ENCODE data around the gene JUNB. TPM values are rescaled to one million over a fixed set of nuclear protein-coding genes. Genes with fewer than 3 reads are reported as not detected.

JUNB gene
- total RNA-seq, 1 experiment from 2014 or later = 6.6 TPM

DNA sequence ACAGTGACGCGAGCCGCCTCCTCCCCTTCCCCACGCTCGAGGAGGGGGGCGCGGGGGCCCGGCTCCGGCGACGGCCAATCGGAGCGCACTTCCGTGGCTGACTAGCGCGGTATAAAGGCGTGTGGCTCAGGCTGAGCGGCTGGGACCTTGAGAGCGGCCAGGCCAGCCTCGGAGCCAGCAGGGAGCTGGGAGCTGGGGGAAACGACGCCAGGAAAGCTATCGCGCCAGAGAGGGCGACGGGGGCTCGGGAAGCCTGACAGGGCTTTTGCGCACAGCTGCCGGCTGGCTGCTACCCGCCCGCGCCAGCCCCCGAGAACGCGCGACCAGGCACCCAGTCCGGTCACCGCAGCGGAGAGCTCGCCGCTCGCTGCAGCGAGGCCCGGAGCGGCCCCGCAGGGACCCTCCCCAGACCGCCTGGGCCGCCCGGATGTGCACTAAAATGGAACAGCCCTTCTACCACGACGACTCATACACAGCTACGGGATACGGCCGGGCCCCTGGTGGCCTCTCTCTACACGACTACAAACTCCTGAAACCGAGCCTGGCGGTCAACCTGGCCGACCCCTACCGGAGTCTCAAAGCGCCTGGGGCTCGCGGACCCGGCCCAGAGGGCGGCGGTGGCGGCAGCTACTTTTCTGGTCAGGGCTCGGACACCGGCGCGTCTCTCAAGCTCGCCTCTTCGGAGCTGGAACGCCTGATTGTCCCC lies at the start of gene JUNB (continued):
- TF ChIP-seq, protein P1, sequence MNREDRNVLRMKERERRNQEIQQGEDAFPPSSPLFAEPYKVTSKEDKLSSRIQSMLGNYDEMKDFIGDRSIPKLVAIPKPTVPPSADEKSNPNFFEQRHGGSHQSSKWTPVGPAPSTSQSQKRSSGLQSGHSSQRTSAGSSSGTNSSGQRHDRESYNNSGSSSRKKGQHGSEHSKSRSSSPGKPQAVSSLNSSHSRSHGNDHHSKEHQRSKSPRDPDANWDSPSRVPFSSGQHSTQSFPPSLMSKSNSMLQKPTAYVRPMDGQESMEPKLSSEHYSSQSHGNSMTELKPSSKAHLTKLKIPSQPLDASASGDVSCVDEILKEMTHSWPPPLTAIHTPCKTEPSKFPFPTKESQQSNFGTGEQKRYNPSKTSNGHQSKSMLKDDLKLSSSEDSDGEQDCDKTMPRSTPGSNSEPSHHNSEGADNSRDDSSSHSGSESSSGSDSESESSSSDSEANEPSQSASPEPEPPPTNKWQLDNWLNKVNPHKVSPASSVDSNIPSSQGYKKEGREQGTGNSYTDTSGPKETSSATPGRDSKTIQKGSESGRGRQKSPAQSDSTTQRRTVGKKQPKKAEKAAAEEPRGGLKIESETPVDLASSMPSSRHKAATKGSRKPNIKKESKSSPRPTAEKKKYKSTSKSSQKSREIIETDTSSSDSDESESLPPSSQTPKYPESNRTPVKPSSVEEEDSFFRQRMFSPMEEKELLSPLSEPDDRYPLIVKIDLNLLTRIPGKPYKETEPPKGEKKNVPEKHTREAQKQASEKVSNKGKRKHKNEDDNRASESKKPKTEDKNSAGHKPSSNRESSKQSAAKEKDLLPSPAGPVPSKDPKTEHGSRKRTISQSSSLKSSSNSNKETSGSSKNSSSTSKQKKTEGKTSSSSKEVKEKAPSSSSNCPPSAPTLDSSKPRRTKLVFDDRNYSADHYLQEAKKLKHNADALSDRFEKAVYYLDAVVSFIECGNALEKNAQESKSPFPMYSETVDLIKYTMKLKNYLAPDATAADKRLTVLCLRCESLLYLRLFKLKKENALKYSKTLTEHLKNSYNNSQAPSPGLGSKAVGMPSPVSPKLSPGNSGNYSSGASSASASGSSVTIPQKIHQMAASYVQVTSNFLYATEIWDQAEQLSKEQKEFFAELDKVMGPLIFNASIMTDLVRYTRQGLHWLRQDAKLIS (CRISPR knock-in tag; IDR thresholded peaks at IDR 0.05; ENCODE audit: borderline replicate concordance) = no peak
- 0 out of 2 replicates have a peak, but pooled peaks have one; percentile 41 for TF ChIP-seq NFYB (CRISPR knock-in tag; conservative IDR thresholded peaks at IDR 0.05; ENCODE audit: low read depth)
- no peak for TF ChIP-seq JAZF1 (CRISPR knock-in tag; IDR thresholded peaks at IDR 0.05)
- TF ChIP-seq, protein P2, sequence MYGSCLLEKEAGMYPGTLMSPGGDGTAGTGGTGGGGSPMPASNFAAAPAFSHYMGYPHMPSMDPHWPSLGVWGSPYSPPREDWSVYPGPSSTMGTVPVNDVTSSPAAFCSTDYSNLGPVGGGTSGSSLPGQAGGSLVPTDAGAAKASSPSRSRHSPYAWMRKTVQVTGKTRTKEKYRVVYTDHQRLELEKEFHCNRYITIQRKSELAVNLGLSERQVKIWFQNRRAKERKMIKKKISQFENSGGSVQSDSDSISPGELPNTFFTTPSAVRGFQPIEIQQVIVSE (CRISPR knock-in tag; IDR thresholded peaks at IDR 0.05; ENCODE audit: borderline replicate concordance) = peak; percentile 80; the same call in 1 of the 2 replicates
- TF ChIP-seq GABPB1 (CRISPR knock-in tag; IDR thresholded peaks at IDR 0.05) = peak; percentile 80
- peak; percentile 64; the same call in 1 of the 2 replicates for TF ChIP-seq SP1 (CRISPR knock-in tag; conservative IDR thresholded peaks at IDR 0.05)
- TF ChIP-seq ZNF396 (CRISPR knock-in tag; IDR thresholded peaks at IDR 0.05; ENCODE audit: borderline replicate concordance) = no peak
- TF ChIP-seq MYBL2 (CRISPR knock-in tag; IDR thresholded peaks at IDR 0.05) = 0 out of 2 replicates have a peak, but pooled peaks have one; percentile 22

DNA sequence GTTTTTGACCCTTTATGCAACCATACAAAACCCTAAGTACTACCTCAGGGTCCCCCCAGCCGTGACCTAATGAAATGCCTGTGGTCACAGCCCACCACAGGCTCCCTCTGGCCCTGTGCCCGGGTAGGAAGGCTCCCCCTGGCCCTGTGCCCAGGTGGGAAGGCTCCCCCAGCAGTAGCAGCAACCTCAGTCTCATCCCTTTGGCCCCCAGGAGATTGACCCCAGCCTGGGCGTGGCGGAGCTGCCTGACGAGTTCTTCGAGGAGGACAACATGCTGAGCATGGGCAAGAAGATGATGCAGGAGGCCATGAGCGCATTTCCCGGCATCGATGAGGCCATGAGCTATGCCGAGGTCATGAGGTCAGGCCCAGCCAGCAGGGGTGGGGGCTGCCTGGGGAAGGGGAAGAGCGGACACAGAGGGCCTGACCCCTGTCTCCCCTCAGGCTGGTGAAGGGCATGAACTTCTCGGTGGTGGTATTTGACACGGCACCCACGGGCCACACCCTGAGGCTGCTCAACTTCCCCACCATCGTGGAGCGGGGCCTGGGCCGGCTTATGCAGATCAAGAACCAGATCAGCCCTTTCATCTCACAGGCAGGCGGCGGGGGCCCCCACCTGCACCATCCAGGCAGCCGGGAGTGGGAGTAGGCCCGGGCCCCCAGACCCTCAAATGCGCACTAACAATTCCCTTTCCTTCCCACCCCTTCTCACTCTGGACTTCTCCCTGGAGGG lies 46.0 kb upstream of the JUNB start:
- DNase-seq (ENCODE audit: low spot score) (no peak), ATAC-seq (no peak)
- CTCF ChIA-PET = interaction anchor here (4.7 kb wide), 1 partner anchor 15 kb away, joined by 16 read pairs; no protein-coding TSS in a partner anchor
- no peak overlapping the region for H3K4me3 Mint-ChIP-seq
- TF ChIP-seq MYBL2 (CRISPR knock-in tag; IDR thresholded peaks at IDR 0.05) (no peak), RELA (CRISPR knock-in tag; IDR thresholded peaks at IDR 0.05; ENCODE audit: borderline replicate concordance) (no peak), NR3C1 (CRISPR knock-in tag; conservative IDR thresholded peaks at IDR 0.05; ENCODE audit: low read depth) (no peak), NFYB (CRISPR knock-in tag; conservative IDR thresholded peaks at IDR 0.05; ENCODE audit: low read depth) (no peak)
- TF ChIP-seq, protein P3, sequence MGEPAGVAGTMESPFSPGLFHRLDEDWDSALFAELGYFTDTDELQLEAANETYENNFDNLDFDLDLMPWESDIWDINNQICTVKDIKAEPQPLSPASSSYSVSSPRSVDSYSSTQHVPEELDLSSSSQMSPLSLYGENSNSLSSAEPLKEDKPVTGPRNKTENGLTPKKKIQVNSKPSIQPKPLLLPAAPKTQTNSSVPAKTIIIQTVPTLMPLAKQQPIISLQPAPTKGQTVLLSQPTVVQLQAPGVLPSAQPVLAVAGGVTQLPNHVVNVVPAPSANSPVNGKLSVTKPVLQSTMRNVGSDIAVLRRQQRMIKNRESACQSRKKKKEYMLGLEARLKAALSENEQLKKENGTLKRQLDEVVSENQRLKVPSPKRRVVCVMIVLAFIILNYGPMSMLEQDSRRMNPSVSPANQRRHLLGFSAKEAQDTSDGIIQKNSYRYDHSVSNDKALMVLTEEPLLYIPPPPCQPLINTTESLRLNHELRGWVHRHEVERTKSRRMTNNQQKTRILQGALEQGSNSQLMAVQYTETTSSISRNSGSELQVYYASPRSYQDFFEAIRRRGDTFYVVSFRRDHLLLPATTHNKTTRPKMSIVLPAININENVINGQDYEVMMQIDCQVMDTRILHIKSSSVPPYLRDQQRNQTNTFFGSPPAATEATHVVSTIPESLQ (CRISPR knock-in tag; IDR thresholded peaks at IDR 0.05) = no peak
- TF ChIP-seq, protein P4, sequence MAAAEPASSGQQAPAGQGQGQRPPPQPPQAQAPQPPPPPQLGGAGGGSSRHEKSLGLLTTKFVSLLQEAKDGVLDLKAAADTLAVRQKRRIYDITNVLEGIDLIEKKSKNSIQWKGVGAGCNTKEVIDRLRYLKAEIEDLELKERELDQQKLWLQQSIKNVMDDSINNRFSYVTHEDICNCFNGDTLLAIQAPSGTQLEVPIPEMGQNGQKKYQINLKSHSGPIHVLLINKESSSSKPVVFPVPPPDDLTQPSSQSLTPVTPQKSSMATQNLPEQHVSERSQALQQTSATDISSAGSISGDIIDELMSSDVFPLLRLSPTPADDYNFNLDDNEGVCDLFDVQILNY (CRISPR knock-in tag; IDR thresholded peaks at IDR 0.05) = no peak
- peaks cover 28% of the 10 kb centered on the region for H3K36me3 Mint-ChIP-seq
- no peaks in the 10 kb centered on the region for H3K4me1 Mint-ChIP-seq
- peaks cover 12% of the 10 kb centered on the region for H3K27me3 Mint-ChIP-seq (ENCODE audit: low read depth)
- POLR2A ChIA-PET = interaction anchor here (0.5 kb wide), 1 partner anchor 361 kb away, joined by 3 read pairs; no protein-coding TSS in a partner anchor
- no peak overlapping the region for H3K27ac Mint-ChIP-seq
- no peaks in the 10 kb centered on the region for H3K9me3 Mint-ChIP-seq

DNA sequence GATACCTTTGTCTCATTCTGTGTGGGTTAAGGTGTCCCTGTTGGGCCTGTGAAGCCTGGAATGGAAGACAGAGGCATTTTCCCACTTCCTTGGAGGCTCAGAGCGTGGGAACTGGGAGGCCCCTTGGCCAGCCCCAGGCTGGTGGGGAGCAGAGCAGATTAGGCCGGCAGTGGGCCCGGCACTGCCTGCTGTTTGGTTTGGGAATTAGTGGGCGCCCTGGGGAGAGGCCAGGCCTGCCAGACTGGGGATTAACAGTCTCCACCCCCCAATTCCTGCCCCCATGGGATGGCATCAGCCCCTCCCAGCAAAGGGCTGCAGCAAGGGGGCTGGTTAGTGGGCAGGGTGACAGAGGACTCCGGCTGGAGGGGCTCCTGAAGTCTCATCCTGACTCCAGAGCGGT lies 42.8 kb upstream of the JUNB start:
- POLR2A ChIA-PET = no interaction called here
- 0 out of 2 replicates have a peak, but pooled peaks have one; percentile 11 for TF ChIP-seq ZNF423 (CRISPR knock-in tag; IDR thresholded peaks at IDR 0.05)
- no peak for TF ChIP-seq ZNF396 (CRISPR knock-in tag; IDR thresholded peaks at IDR 0.05; ENCODE audit: borderline replicate concordance)
- Mint-ChIP-seq H3K27ac (no peak overlapping the region; the same call in 1 of the 2 replicates), H3K9me3 (no peaks in the 10 kb centered on the region), H3K4me3 (no peak overlapping the region), H3K27me3 (ENCODE audit: low read depth) (peaks cover 30% of the 10 kb centered on the region), H3K4me1 (peaks cover 13% of the 10 kb centered on the region), H3K36me3 (peaks cover 16% of the 10 kb centered on the region)
- ATAC-seq = no peak
- CTCF ChIA-PET = no interaction called here
- DNase-seq (ENCODE audit: low spot score) = no peak

Data from WTC11 (cell line).